HG03159 (cell line): ENCODE data around the gene TOGARAM2.

Experiments used
- ATAC-seq: cut with Tn5 transposase; IDR thresholded peaks from one replicate; pipeline ENCODE4 v1.9.1; 2021; ENCODE audit warnings: mild to moderate bottlenecking, moderate library complexity; ENCODE audit not compliant: unreplicated experiment

TOGARAM2 gene

GRCh38 chr2:29017716-29018435 is 36.8 kb downstream of the TOGARAM2 start:
- no peak for ATAC-seq

- ATAC-seq = no peak
These were observed 40.8 kb downstream of the TOGARAM2 start for GRCh38 chr2:29021886-29022285.

GRCh38 chr2:29022679-29023078 is 41.6 kb downstream of the TOGARAM2 start:
- no peak for ATAC-seq

- ATAC-seq = no peak
These were observed 42.1 kb downstream of the TOGARAM2 start for GRCh38 chr2:29023188-29023587.

GRCh38 chr2:29024882-29025430 is 43.9 kb downstream of the TOGARAM2 start:
- ATAC-seq = no peak

- no peak for ATAC-seq
These were observed 44.6 kb downstream of the TOGARAM2 start for GRCh38 chr2:29025711-29026110.

- no peak for ATAC-seq
These were observed 49.9 kb downstream of the TOGARAM2 start for GRCh38 chr2:29031046-29031445.

GRCh38 chr2:29032189-29032588 is 51.1 kb downstream of the TOGARAM2 start:
- ATAC-seq = no peak

GRCh38 chr2:29033172-29033571 is 52.1 kb downstream of the TOGARAM2 start:
- no peak for ATAC-seq

- no peak for ATAC-seq
These were observed 52.6 kb downstream of the TOGARAM2 start for GRCh38 chr2:29033656-29034055.

GRCh38 chr2:29035016-29035745 is 54.1 kb downstream of the TOGARAM2 start:
- no peak for ATAC-seq

GRCh38 chr2:29039718-29040480 is 58.8 kb downstream of the TOGARAM2 start:
- ATAC-seq = no peak

GRCh38 chr2:29040552-29040951 is 59.5 kb downstream of the TOGARAM2 start:
- no peak for ATAC-seq

GRCh38 chr2:29041161-29041660 is 60.1 kb downstream of the TOGARAM2 start:
- no peak for ATAC-seq

- no peak for ATAC-seq
These were observed 61.5 kb downstream of the TOGARAM2 start for GRCh38 chr2:29042561-29043075.

- no peak for ATAC-seq
These were observed 63.4 kb downstream of the TOGARAM2 start for GRCh38 chr2:29044459-29044858.

GRCh38 chr2:29046321-29046720 is 65.2 kb downstream of the TOGARAM2 start:
- no peak for ATAC-seq

GRCh38 chr2:29047083-29047845 is 66.2 kb downstream of the TOGARAM2 start:
- no peak for ATAC-seq

- ATAC-seq = no peak
These were observed 69.5 kb downstream of the TOGARAM2 start for GRCh38 chr2:29050591-29050990.

GRCh38 chr2:29051730-29052129 is 70.6 kb downstream of the TOGARAM2 start:
- no peak for ATAC-seq
